HG03342 (cell line): ENCODE results near the gene LHX6.

ENCODE experiments used
- ATAC-seq: cut with Tn5 transposase; IDR thresholded peaks from one replicate; pipeline ENCODE4 v1.9.1; 2021; ENCODE audit warnings: mild to moderate bottlenecking, moderate library complexity; ENCODE audit not compliant: unreplicated experiment

Gene LHX6

DNA sequence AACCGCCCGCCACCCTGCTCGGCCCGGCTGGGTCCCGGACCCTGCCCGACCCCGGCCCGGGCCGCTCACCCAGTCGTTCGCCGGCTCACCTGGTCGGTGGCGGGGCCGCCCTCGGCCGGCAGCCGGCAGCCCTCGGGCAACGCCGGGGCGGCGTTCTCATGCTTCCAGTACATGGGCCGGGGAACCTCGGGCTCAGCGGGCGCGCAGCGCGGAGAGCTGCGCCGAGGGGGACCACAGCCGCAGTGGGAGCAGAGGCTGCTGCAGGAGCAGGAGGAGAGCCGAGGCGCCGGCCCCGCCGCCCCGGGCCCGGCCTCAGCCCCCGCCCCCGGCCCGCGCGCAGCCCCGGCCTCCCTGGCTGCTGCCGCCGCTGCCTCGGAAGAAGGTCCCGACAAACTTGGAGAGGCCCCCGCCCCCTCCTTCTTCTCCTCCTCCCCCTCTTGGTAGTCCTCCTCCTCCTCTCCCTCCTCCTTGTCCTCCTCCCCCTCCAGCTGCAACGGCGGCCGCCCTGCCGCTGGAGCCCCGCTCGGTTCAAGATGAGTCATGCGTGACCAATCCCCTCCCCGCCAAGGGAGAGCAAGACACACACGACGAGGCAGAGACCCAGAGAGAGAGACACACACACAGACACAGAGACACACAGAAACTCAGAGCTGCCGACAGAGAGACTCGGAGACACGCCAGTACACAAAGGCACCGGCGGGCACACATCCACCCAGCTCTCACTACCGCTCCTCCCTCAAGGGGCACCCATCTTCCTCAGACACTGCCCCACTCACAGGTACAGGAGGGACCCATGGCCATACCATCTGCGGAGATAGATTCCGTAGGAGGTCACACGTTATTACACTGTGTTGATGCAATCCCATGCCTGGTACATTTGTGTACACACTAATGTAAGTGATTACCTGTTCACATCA, at the start of gene LHX6:
TSS of gene LHX6 (minus strand) at position 390 of the 917 bp plus-strand sequence. CDS start at position 173, 217 bp downstream.
- ATAC-seq = no peak

GRCh38 chr9:122277285-122277897, 48.6 kb upstream of the LHX6 start:
- no peak for ATAC-seq

DNA sequence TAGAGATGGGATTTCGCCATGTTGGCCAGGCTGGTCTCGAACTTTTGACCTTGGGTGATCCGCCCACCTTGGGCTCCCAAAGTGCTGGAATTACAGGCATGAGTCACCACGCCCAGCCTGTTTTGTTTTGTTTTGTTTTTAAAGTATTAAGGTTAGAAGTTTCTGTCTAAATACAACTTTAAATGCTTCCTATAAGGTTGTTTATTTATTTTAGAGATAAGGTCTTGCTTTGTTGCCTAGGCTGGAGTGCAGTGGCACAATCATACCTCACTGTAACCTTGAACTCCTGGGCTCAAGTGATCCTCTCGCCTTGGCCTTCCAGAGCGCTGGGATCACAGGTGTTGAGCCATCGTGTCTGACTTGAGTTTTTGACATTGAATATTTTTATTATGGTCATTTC, 47.3 kb upstream of the LHX6 start:
- ATAC-seq = no peak

DNA sequence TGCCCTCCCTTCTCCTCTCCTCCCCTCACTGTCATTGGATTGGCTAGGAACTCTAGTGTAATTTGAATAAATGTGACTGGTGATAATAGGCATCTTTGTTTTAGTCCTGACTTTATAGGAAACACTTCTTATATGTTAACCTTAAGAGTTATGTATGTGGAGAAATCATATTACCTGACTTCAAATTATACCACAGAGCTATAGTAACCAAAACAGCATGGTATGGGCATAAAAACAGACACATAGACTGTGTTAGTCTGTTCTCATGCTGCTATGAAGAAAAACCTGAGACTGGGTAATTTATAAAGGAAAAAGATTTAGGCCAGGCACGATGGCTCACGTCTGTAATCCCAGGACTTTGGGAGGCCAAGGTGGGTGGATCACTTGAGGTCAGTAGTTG, 45.3 kb upstream of the LHX6 start:
- ATAC-seq = no peak

- ATAC-seq = no peak
Measured at GRCh38 chr9:122268041-122268814, 39.5 kb upstream of the LHX6 start.

DNA sequence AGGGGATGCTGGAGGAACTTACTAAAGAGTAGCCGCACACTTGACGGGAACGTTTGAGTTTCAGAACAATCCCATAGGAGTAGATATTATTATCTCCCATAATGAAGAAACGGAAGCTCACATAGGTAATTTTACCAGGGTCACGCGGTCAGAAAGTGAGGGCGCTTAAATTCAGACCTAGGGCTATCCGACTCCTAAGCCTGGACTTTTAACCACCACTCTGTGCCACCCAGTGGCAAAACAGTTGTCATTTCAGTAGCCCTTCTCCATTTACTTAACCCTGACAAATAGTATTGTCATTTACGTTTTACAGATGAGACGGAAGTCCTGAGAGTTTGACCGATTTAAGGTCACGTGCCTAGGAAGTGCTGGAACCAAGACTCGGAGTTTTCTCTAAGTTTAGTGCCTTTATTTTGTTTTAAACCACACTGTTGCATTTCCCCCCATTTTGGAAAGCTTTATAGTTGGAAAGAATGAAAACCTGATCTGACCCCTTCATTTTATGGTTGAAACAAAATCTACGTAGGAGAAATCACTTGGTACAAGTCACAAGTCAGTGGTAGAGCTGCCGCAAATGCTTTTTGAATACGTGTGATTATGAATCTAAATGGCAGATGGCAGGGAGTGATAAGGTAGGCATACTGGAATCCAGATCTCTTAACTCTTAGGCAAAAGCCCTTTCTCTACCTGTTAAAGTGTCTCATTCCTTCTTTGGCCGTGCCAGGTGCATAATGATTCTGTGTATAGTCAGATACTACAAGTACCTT, 36.6 kb upstream of the LHX6 start:
- peak; percentile 34 for ATAC-seq

DNA sequence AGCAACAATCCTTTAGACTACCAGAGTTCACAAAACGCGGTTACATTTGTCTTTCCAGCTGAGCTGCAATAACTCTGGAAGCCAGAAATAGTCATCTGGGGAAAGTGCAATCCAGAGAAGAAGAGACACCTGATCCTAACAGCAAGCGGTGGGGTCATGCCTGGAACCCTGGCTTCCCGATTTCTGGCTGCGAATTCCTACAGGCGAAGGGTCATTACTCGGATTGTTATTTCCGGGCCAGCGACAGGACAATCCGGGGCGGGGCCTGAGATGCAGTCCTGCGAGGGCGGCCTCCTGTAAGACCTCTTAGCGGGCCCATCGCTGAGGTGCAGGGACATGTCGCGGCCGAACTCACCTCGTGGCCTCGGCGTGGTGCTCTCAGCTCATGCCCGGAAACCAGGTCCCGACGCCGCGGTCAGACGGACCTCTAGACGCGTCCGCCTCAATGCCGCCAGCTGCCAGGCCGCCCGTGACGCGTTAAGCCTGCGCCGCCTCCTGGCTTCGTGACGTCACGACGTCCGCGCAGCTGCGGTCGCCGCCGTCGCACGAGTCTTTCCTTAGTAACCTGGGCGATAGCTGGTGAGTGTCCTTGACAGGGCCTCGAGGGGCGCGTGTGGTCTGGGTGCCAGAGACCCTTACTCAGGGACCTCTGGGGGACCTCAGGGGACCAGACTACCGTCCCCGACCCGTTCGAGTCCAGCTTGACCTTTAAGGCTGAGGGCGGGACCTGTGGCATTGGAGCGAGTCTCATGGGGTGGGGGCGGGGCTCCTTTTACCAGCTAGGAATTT, 35.8 kb upstream of the LHX6 start, which contains the start of the genes MRRF and RBM18:
TSS of gene MRRF (plus strand) at position 523 of the 789 bp plus-strand sequence. CDS start 6,010 bp downstream, outside the sequence.
TSS of gene RBM18 (minus strand) at position 481 of the 789 bp plus-strand sequence. CDS start 3,348 bp downstream, outside the sequence.
- ATAC-seq = peak; percentile 84

DNA sequence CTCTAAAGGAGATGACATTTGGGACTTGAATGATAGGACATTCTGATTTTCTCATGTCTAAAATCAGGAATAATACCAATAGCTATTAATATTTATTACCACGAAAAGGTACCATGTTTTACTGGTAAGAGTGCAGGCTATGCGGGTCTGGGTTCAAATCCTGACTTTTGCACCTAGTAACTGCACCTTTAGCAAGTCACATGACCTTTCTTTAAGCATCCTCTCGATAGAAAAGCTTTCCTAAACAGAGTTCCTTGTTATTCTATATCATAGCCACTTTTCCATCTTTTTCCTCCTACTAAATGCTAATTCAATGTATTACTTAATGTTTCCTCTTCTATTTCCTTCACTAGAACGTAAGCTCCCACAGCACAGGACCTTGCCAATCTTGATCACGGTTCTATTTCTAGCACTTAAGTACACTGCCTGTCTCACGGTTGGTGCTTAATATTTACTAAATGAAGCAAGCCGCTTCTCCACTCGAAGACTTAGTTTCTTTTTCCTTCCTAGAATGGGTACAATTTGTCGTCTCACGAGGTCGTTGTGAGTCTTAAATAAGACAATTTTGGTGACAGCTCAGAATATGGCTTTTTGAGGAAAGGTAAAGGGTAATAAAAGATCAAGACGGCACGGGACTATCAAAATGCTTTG, 35.1 kb upstream of the LHX6 start:
- ATAC-seq = no peak

GRCh38 chr9:122262073-122262472, 33.3 kb upstream of the LHX6 start:
- ATAC-seq = no peak

- no peak for ATAC-seq
Measured at GRCh38 chr9:122261469-122261881, 32.7 kb upstream of the LHX6 start.

- no peak for ATAC-seq
Measured at GRCh38 chr9:122258886-122259415, 30.2 kb upstream of the LHX6 start.

GRCh38 chr9:122256206-122256605, 27.4 kb upstream of the LHX6 start:
- no peak for ATAC-seq

DNA sequence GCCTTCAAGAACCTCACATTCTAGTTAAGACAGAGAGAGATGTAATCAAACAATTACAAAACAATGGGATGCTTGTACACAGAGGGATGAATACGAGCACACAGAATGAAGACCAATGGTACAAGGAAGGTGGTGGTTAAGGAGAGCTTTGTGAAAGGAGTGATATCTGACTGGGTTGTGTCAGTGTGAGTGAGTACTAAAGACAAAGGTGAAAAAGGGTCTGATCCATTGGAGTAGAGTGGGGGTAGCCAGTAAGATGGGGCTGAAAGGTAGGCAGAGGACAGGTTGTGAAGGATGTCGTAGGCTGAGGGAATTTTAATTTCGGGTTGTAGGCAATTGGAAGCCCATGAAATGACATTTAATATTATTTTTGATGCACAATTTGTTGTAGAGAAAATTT, 26.0 kb upstream of the LHX6 start:
- ATAC-seq = no peak

GRCh38 chr9:122252796-122253195, 24.0 kb upstream of the LHX6 start:
- ATAC-seq = no peak

DNA sequence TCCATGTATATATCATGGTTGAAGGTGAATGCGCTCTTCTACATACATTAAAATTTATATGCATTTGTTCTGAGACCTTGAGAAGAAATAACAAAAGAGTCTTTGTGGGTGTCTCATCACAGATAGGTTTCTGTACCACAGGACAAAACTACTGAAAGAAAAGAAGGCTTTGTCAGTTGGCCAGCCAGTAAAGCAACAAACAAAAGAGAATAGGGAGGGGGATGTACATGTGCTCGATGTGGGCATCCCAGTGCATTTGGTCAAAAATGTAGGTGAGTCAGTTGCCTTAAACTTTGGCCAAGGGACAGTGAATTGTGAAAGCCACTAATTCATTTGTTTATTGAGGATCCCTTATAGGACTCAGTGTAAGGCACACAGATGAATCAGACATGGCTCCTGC, 22.6 kb upstream of the LHX6 start:
- no peak for ATAC-seq

GRCh38 chr9:122248448-122248865, 19.7 kb upstream of the LHX6 start:
- no peak for ATAC-seq

DNA sequence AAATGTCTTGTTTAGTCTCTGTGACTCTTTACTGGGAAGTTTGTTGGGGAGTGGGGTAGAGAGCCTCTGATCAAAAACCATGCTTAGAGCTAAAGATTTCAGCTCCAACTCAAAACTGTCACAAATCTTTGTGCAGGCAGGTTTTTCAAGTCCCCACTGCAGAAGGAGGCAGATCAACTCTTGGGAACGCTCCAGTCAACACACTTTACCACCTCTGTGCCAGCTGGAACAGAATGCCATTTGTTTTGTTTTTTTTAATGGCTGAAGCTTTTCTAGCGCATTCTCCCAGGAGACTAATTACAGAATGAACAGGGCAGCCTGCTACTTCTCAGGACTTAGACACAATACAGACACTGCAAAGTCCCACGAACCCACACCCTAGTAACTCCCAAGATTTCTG, 17.9 kb upstream of the LHX6 start:
- ATAC-seq = no peak

- no peak for ATAC-seq
Measured at GRCh38 chr9:122244349-122244748, 15.6 kb upstream of the LHX6 start.

GRCh38 chr9:122239722-122240121, 11.0 kb upstream of the LHX6 start:
- no peak for ATAC-seq
